ENCODE measurements around the gene TEX261.
A peak's percentile ranks its signal among the peaks of the same experiment; 100 is the strongest.

TEX261 gene

GRCh38 chr2:70994009-70994698 lies 519 bp downstream of the TEX261 start:
- in situ Hi-C loops (cut with HindIII; ENCODE audit: low pct_ligation_motif_present, low sequenced_read_pairs) = no loop called here
- peak overlapping the region; percentile 82 for H3K4me3 ChIP-seq (ENCODE audit: low read depth, low read length)
- DNase-seq = no peak
- H3K27me3 ChIP-seq (replicated peaks) = no peaks in the 10 kb centered on the region
- no peak for TF ChIP-seq CTCF (IDR thresholded peaks at IDR 0.05; ENCODE audit: low read depth, low read length, missing control alignments)
- H3K36me3 ChIP-seq (replicated peaks) = peaks cover 2% of the 10 kb centered on the region
- H3K27ac ChIP-seq = peak overlapping the region; percentile 57

GRCh38 chr2:70992945-70993853 lies 1.5 kb downstream of the TEX261 start:
- peak overlapping the region; percentile 82 for H3K4me3 ChIP-seq (ENCODE audit: low read depth, low read length)
- H3K27ac ChIP-seq = no peak overlapping the region
- no peak for DNase-seq
- H3K27me3 ChIP-seq (replicated peaks) = no peaks in the 10 kb centered on the region
- in situ Hi-C loops (cut with HindIII; ENCODE audit: low pct_ligation_motif_present, low sequenced_read_pairs) = no loop called here
- no peak for TF ChIP-seq CTCF (IDR thresholded peaks at IDR 0.05; ENCODE audit: low read depth, low read length, missing control alignments)
- peaks cover 12% of the 10 kb centered on the region for H3K36me3 ChIP-seq (replicated peaks)

GRCh38 chr2:70991742-70992141 lies 2.9 kb downstream of the TEX261 start:
- no peak for TF ChIP-seq CTCF (IDR thresholded peaks at IDR 0.05; ENCODE audit: low read depth, low read length, missing control alignments)
- Histone ChIP-seq H3K27ac (no peak overlapping the region), H3K27me3 (replicated peaks) (no peaks in the 10 kb centered on the region), H3K36me3 (replicated peaks) (peaks cover 25% of the 10 kb centered on the region), H3K4me3 (ENCODE audit: low read depth, low read length) (no peak overlapping the region)
- in situ Hi-C loops (cut with HindIII; ENCODE audit: low pct_ligation_motif_present, low sequenced_read_pairs) = no loop called here
- DNase-seq = no peak

GRCh38 chr2:70991142-70991541 lies 3.5 kb downstream of the TEX261 start:
- no peak for TF ChIP-seq CTCF (IDR thresholded peaks at IDR 0.05; ENCODE audit: low read depth, low read length, missing control alignments)
- in situ Hi-C loops (cut with HindIII; ENCODE audit: low pct_ligation_motif_present, low sequenced_read_pairs) = no loop called here
- no peaks in the 10 kb centered on the region for H3K27me3 ChIP-seq (replicated peaks)

GRCh38 chr2:70990216-70990615 lies 4.5 kb downstream of the TEX261 start:
- Histone ChIP-seq H3K4me3 (ENCODE audit: low read depth, low read length) (no peak overlapping the region), H3K27me3 (replicated peaks) (no peaks in the 10 kb centered on the region), H3K27ac (no peak overlapping the region), H3K36me3 (replicated peaks) (peaks cover 25% of the 10 kb centered on the region)
- in situ Hi-C loops (cut with HindIII; ENCODE audit: low pct_ligation_motif_present, low sequenced_read_pairs) = no loop called here
- no peak for DNase-seq
- TF ChIP-seq CTCF (IDR thresholded peaks at IDR 0.05; ENCODE audit: low read depth, low read length, missing control alignments) = no peak

More at GRCh38 chr2:70991142-70991541, 3.5 kb downstream of the TEX261 start:
- no peak for DNase-seq
- Histone ChIP-seq H3K27ac (no peak overlapping the region), H3K36me3 (replicated peaks) (peaks cover 25% of the 10 kb centered on the region), H3K4me3 (ENCODE audit: low read depth, low read length) (no peak overlapping the region)

Data from brain microvascular endothelial cell (primary cell).